ENCODE results near the gene TMEM235. TPM values are rescaled to one million over a fixed set of nuclear protein-coding genes. Genes with fewer than 3 reads are reported as not detected.

The TMEM235 gene
- total RNA-seq, 2 experiments from 2014 or later: 0.32 TPM; not detected in 1

DNA sequence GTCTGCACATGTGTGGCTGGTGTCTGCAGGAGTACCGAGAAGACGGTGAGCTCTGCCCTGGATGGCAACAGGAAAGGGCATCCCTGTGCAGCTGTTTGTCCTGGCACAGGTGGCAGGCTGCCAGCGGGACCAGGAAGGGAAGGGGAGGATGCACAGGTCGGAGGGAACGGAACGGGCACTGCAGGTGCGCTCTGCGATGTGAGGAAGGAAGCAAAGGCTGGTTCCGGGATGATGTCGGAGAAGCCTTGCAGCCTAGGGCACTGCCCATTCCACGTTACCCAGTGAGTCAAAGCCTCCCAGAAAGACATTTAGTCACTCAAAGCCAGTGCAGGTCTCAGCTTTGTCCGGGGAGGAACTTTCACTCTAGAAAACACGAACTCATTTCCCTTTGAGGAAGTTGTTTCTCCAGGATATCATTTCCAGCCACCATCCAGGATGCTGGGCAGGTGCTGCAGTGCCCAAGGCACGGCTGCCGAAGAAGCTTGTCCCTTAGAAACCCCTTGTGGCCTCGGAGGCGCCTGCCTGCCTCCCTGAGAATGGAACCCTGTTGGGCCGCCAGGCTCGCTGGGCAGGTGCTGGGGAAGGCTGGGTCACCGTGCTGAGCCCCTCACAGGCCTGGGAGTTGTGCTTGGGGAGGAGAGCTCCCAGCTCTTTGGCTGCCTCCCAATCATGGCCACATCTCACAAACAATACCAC lies 4.5 kb upstream of the TMEM235 start:
- ChIA-PET POLR2A (interaction anchor here (1.1 kb wide), 1 partner anchor 16 kb away, joined by 4 read pairs; no protein-coding TSS in a partner anchor), CTCF (ENCODE audit: unreplicated experiment) (interaction anchor here (0.6 kb wide), 1 partner anchor 21 kb away, joined by 4 read pairs; no protein-coding TSS in a partner anchor)
- H3K27ac ChIP-seq (ENCODE audit: low read depth, low read length, poor library complexity, severe bottlenecking): no peak overlapping the region
- H3K4me2 ChIP-seq (ENCODE audit: low read length): no peak overlapping the region
- no peak overlapping the region for H2AFZ ChIP-seq (ENCODE audit: low read length)
- H3K4me1 ChIP-seq (ENCODE audit: insufficient read depth, low read length, poor library complexity, severe bottlenecking): peaks cover 14% of the 10 kb centered on the region
- H3K9me2 ChIP-seq (ENCODE audit: insufficient read depth, low read length): no peaks in the 10 kb centered on the region
- TF ChIP-seq CTCF (conservative IDR thresholded peaks at IDR 0.05; ENCODE audit: low read length) (no peak), EZH2phosphoT487 (IDR thresholded peaks at IDR 0.05; ENCODE audit: borderline replicate concordance, low read depth, low read length) (no peak)
- H3K4me3 ChIP-seq (ENCODE audit: low read depth, low read length, poor library complexity, severe bottlenecking): no peak overlapping the region
- H3K36me3 ChIP-seq (ENCODE audit: insufficient read depth, low read length): peaks cover 36% of the 10 kb centered on the region
- no peak for DNase-seq (ENCODE audit: low spot score)
- H3K9me3 ChIP-seq (ENCODE audit: low read length): no peaks in the 10 kb centered on the region
- H4K20me1 ChIP-seq (ENCODE audit: insufficient read depth, low read length): no peaks in the 10 kb centered on the region
- intact Hi-C loops (cut with micrococcal nuclease; ENCODE audit: unreplicated experiment): no loop called here
- no TSS peak for BruUV-seq (replicated peaks)
- H3K79me2 ChIP-seq (ENCODE audit: insufficient read depth, low read depth, low read length): no peaks in the 10 kb centered on the region

DNA sequence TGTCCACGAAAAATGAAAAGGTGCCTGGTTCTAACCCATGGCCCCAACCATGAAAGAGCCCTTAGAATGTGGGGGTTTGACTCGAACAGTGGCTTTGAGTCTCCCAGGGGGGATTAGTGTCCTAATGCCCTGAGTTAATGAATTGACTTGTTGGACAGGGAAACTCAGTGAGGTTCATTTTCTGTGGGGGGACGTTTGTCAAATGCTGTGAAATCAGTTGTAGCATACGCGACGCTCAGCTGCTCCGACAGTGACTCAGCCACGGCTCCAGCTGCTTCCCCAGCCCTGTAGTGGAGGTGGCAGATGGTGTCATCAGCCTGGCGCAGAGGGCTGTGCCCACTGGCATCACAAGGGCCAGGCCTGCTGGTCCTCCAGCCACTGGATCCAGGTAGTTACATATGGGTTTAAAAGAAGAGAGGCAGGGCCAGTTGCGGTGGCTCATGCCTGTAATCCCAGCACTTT lies 3.9 kb upstream of the TMEM235 start:
- Histone ChIP-seq H3K9me3 (ENCODE audit: low read length) (no peaks in the 10 kb centered on the region), H2AFZ (ENCODE audit: low read length) (no peak overlapping the region), H3K4me1 (ENCODE audit: insufficient read depth, low read length, poor library complexity, severe bottlenecking) (peaks cover 14% of the 10 kb centered on the region), H3K4me3 (ENCODE audit: low read depth, low read length, poor library complexity, severe bottlenecking) (no peak overlapping the region), H3K4me2 (ENCODE audit: low read length) (no peak overlapping the region), H3K9me2 (ENCODE audit: insufficient read depth, low read length) (no peaks in the 10 kb centered on the region), H3K36me3 (ENCODE audit: insufficient read depth, low read length) (peaks cover 31% of the 10 kb centered on the region), H3K27ac (ENCODE audit: low read depth, low read length, poor library complexity, severe bottlenecking) (no peak overlapping the region), H3K79me2 (ENCODE audit: insufficient read depth, low read depth, low read length) (no peaks in the 10 kb centered on the region), H4K20me1 (ENCODE audit: insufficient read depth, low read length) (no peaks in the 10 kb centered on the region)
- no peak for DNase-seq (ENCODE audit: low spot score)
- no peak for TF ChIP-seq CTCF (conservative IDR thresholded peaks at IDR 0.05; ENCODE audit: low read length)
- TF ChIP-seq EZH2phosphoT487 (IDR thresholded peaks at IDR 0.05; ENCODE audit: borderline replicate concordance, low read depth, low read length): no peak
- intact Hi-C loops (cut with micrococcal nuclease; ENCODE audit: unreplicated experiment): no loop called here
- POLR2A ChIA-PET: no interaction called here
- no TSS peak for BruUV-seq (replicated peaks)
- CTCF ChIA-PET (ENCODE audit: unreplicated experiment): interaction anchor here (0.6 kb wide), 1 partner anchor 21 kb away, joined by 4 read pairs; no protein-coding TSS in a partner anchor

- no peaks in the 10 kb centered on the region for H3K9me2 ChIP-seq (ENCODE audit: insufficient read depth, low read length)
- peaks cover 14% of the 10 kb centered on the region for H3K4me1 ChIP-seq (ENCODE audit: insufficient read depth, low read length, poor library complexity, severe bottlenecking)
- POLR2A ChIA-PET: interaction anchor here (0.7 to 0.8 kb wide), 2 partner anchors 42 to 183 kb away, joined by 3 read pairs; partner anchors contain the start of gene TK1
- no peak overlapping the region for H3K4me2 ChIP-seq (ENCODE audit: low read length)
- H3K36me3 ChIP-seq (ENCODE audit: insufficient read depth, low read length): peaks cover 24% of the 10 kb centered on the region
- H2AFZ ChIP-seq (ENCODE audit: low read length): no peak overlapping the region
- TF ChIP-seq CTCF (conservative IDR thresholded peaks at IDR 0.05; ENCODE audit: low read length) (no peak), EZH2phosphoT487 (IDR thresholded peaks at IDR 0.05; ENCODE audit: borderline replicate concordance, low read depth, low read length) (no peak)
- no peak overlapping the region for H3K27ac ChIP-seq (ENCODE audit: low read depth, low read length, poor library complexity, severe bottlenecking)
- CTCF ChIA-PET (ENCODE audit: unreplicated experiment): no interaction called here
- H3K79me2 ChIP-seq (ENCODE audit: insufficient read depth, low read depth, low read length): no peaks in the 10 kb centered on the region
- no peak overlapping the region for H3K4me3 ChIP-seq (ENCODE audit: low read depth, low read length, poor library complexity, severe bottlenecking)
- DNase-seq (ENCODE audit: low spot score): no peak
- H3K9me3 ChIP-seq (ENCODE audit: low read length): no peaks in the 10 kb centered on the region
- intact Hi-C loops (cut with micrococcal nuclease; ENCODE audit: unreplicated experiment): no loop called here
- no peaks in the 10 kb centered on the region for H4K20me1 ChIP-seq (ENCODE audit: insufficient read depth, low read length)
- BruUV-seq (replicated peaks): no TSS peak
Measured at GRCh38 chr17:78228176-78228575, 3.3 kb upstream of the TMEM235 start.
